SK-N-SH treated with all-trans-retinoic acid at 6 μM for 48 hours (cell line): ENCODE results near the gene ACE.
A peak's percentile ranks its signal among the peaks of the same experiment; 100 is the strongest.

Source experiments
- ATAC-seq: fragments of 200-7000 bp; cut with Tn5 transposase; 3 replicates; pipeline ENCODE4 v1.9.1; 2020; ENCODE audit warnings: mild to moderate bottlenecking, moderate library complexity
- BACH2 ChIP-seq: fragments of 250-450 bp; sonication (Bioruptor Pico); IDR thresholded peaks from 2 replicates; pipeline ENCODE4 v1.9.0; 2021; ENCODE audit warnings: mild to moderate bottlenecking, borderline replicate concordance
- CSDC2 ChIP-seq: fragments of 250-450 bp; sonication (Bioruptor Pico); IDR thresholded peaks from 2 replicates; pipeline ENCODE4 v1.5.0; 2020; ENCODE audit warnings: mild to moderate bottlenecking, moderate library complexity
- GLIS3 ChIP-seq: fragments of 250-450 bp; sonication (Bioruptor Pico); IDR thresholded peaks from 2 replicates; pipeline ENCODE4 v1.5.0; 2020; ENCODE audit warnings: mild to moderate bottlenecking, moderate library complexity
- ISL1 ChIP-seq: fragments of 250-450 bp; sonication (Bioruptor Pico); IDR thresholded peaks from 2 replicates; pipeline ENCODE4 v2.1.2; 2022; ENCODE audit warnings: mild to moderate bottlenecking, moderate library complexity
- OSR1 ChIP-seq: fragments of 250-450 bp; sonication (Bioruptor Pico); IDR thresholded peaks from 2 replicates; pipeline ENCODE4 v1.8.0; 2022; ENCODE audit warnings: moderate library complexity, mild to moderate bottlenecking, inconsistent platforms
- PPARA ChIP-seq: fragments of 250-450 bp; sonication (Bioruptor Pico); IDR thresholded peaks from 2 replicates; pipeline ENCODE4 v1.5.0; 2020; ENCODE audit warnings: mild to moderate bottlenecking, borderline replicate concordance
- RARB ChIP-seq: fragments of 250-450 bp; sonication (Bioruptor Pico); IDR thresholded peaks from 2 replicates; pipeline ENCODE4 v1.8.0; 2021; ENCODE audit warnings: mild to moderate bottlenecking, moderate library complexity
- SNAI2 ChIP-seq: fragments of 250-450 bp; sonication (Bioruptor Pico); IDR thresholded peaks from 2 replicates; pipeline ENCODE4 v1.5.0; 2020; ENCODE audit warnings: mild to moderate bottlenecking, moderate library complexity
- TCF4 ChIP-seq: fragments of 250-450 bp; sonication (Bioruptor Pico); IDR thresholded peaks from 2 replicates; pipeline ENCODE4 v1.8.0; 2021; ENCODE audit warnings: mild to moderate bottlenecking, moderate library complexity, borderline replicate concordance
- TOX ChIP-seq: fragments of 250-450 bp; sonication (Bioruptor Pico); IDR thresholded peaks from 2 replicates; pipeline ENCODE4 v1.8.0; 2021; ENCODE audit warnings: mild to moderate bottlenecking, moderate library complexity, borderline replicate concordance
- ZC3H10 ChIP-seq: fragments of 250-450 bp; sonication (Bioruptor Pico); IDR thresholded peaks from 2 replicates; pipeline ENCODE4 v1.5.1; 2021; ENCODE audit warnings: mild to moderate bottlenecking, moderate library complexity
- ZFP3 ChIP-seq: fragments of 250-450 bp; sonication (Bioruptor Pico); IDR thresholded peaks from 2 replicates; pipeline ENCODE4 v1.5.0; 2020; ENCODE audit warnings: mild to moderate bottlenecking, moderate library complexity
- ZFP30 ChIP-seq: fragments of 450-650 bp; formaldehyde crosslinking; IDR thresholded peaks from 2 replicates; pipeline ENCODE4 v1.5.0; 2022; ENCODE audit warnings: mild to moderate bottlenecking, moderate library complexity
- ZNF565 ChIP-seq: fragments of 450-650 bp; formaldehyde crosslinking; conservative IDR thresholded peaks from 2 replicates; pipeline ENCODE4 v1.5.0; 2020; ENCODE audit warnings: low read depth, mild to moderate bottlenecking, moderate library complexity
- ZNF70 ChIP-seq: fragments of 450-650 bp; formaldehyde crosslinking; IDR thresholded peaks from 2 replicates; pipeline ENCODE4 v1.5.0; 2020; ENCODE audit warnings: mild to moderate bottlenecking, moderate library complexity
- ZNF8 ChIP-seq: fragments of 450-650 bp; formaldehyde crosslinking; IDR thresholded peaks from 2 replicates; pipeline ENCODE4 v1.5.0; 2020; ENCODE audit warnings: mild to moderate bottlenecking, moderate library complexity
- TF ChIP-seq, protein P1 (sequence below): fragments of 250-450 bp; sonication (Bioruptor Pico); IDR thresholded peaks from 2 replicates; pipeline ENCODE4 v1.8.0; 2021; ENCODE audit warnings: low read depth, mild to moderate bottlenecking, moderate library complexity, borderline replicate concordance
- TF ChIP-seq, protein P2 (sequence below): fragments of 250-450 bp; sonication (Bioruptor Pico); IDR thresholded peaks from 2 replicates; pipeline ENCODE4 v1.5.1; 2020; ENCODE audit warnings: low read depth, mild to moderate bottlenecking, moderate library complexity
- TF ChIP-seq, protein P3 (sequence below): fragments of 250-450 bp; sonication (Bioruptor Pico); IDR thresholded peaks from 2 replicates; pipeline ENCODE4 v1.5.0; 2020; ENCODE audit warnings: mild to moderate bottlenecking, moderate library complexity
- TF ChIP-seq, protein P4 (sequence below): fragments of 250-450 bp; sonication (Bioruptor Pico); IDR thresholded peaks from 2 replicates; pipeline ENCODE4 v1.5.1; 2021; ENCODE audit warnings: mild to moderate bottlenecking, moderate library complexity
- TF ChIP-seq, protein P5 (sequence below): fragments of 250-450 bp; sonication (Bioruptor Pico); IDR thresholded peaks from 2 replicates; pipeline ENCODE4 v1.8.0; 2020; ENCODE audit warnings: mild to moderate bottlenecking, moderate library complexity, borderline replicate concordance

ACE gene

DNA sequence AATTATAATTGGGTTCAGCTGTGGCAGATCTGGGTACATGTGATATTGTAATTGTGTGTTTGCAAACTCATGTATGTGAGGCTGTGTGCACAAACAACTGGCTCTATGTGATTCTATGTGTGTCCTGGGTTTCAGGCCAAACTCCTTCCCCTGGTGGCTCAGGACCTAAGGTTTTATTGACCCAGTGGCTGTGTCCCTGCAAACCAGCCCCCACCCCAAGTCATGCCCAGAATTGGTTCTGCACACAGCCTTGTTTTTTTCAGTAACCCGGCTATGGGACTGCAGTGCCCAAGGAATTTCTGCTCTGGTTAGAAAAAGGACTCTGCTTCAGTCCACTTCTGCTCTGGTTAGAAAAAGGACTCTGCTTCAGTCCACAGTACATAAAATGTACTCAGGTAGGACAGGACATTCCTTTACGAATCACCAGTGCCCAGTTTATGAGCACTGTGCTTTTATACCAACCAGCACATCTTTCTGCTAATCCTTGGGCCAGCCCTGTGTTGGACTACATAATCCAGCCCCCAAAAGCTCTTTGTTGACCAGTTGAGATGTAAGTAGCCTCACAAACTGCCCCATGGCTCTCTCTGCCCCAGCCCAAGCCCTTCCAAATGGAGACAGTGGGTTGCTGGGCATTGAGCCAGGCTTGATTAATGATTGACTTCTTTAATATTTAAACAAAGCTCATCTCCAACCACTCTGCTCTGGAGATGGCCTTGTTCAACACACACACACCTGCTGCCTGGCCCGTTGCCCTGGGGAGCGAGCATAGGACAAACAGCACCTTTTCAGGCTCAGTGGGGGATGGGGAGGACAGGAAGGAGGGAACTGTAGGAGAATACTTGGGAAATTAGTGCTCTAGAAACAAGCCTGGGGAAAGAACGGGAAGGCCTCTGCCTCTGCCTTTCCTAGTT is 43.4 kb downstream of the ACE start:
- TF ChIP-seq CSDC2 (CRISPR knock-in tag) (no peak), ISL1 (CRISPR knock-in tag) (no peak), BACH2 (CRISPR knock-in tag) (no peak), PPARA (no peak), ZNF8 (CRISPR knock-in tag) (no peak), RARB (no peak), TCF4 (CRISPR knock-in tag) (no peak), ZNF70 (CRISPR knock-in tag) (no peak), GLIS3 (CRISPR knock-in tag) (no peak), OSR1 (CRISPR knock-in tag) (no peak), ZFP30 (CRISPR knock-in tag) (no peak), SNAI2 (CRISPR knock-in tag) (no peak), ZFP3 (CRISPR knock-in tag) (no peak), TOX (CRISPR knock-in tag) (no peak), ZNF565 (CRISPR knock-in tag) (no peak), ZC3H10 (CRISPR knock-in tag) (no peak)
- TF ChIP-seq, protein P1, sequence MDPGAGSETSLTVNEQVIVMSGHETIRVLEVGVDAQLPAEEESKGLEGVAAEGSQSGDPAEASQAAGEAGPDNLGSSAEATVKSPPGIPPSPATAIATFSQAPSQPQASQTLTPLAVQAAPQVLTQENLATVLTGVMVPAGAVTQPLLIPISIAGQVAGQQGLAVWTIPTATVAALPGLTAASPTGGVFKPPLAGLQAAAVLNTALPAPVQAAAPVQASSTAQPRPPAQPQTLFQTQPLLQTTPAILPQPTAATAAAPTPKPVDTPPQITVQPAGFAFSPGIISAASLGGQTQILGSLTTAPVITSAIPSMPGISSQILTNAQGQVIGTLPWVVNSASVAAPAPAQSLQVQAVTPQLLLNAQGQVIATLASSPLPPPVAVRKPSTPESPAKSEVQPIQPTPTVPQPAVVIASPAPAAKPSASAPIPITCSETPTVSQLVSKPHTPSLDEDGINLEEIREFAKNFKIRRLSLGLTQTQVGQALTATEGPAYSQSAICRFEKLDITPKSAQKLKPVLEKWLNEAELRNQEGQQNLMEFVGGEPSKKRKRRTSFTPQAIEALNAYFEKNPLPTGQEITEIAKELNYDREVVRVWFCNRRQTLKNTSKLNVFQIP (CRISPR knock-in tag): no peak
- TF ChIP-seq, protein P2, sequence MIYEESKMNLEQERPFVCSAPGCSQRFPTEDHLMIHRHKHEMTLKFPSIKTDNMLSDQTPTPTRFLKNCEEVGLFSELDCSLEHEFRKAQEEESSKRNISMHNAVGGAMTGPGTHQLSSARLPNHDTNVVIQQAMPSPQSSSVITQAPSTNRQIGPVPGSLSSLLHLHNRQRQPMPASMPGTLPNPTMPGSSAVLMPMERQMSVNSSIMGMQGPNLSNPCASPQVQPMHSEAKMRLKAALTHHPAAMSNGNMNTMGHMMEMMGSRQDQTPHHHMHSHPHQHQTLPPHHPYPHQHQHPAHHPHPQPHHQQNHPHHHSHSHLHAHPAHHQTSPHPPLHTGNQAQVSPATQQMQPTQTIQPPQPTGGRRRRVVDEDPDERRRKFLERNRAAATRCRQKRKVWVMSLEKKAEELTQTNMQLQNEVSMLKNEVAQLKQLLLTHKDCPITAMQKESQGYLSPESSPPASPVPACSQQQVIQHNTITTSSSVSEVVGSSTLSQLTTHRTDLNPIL (CRISPR knock-in tag): no peak
- TF ChIP-seq, protein P3, sequence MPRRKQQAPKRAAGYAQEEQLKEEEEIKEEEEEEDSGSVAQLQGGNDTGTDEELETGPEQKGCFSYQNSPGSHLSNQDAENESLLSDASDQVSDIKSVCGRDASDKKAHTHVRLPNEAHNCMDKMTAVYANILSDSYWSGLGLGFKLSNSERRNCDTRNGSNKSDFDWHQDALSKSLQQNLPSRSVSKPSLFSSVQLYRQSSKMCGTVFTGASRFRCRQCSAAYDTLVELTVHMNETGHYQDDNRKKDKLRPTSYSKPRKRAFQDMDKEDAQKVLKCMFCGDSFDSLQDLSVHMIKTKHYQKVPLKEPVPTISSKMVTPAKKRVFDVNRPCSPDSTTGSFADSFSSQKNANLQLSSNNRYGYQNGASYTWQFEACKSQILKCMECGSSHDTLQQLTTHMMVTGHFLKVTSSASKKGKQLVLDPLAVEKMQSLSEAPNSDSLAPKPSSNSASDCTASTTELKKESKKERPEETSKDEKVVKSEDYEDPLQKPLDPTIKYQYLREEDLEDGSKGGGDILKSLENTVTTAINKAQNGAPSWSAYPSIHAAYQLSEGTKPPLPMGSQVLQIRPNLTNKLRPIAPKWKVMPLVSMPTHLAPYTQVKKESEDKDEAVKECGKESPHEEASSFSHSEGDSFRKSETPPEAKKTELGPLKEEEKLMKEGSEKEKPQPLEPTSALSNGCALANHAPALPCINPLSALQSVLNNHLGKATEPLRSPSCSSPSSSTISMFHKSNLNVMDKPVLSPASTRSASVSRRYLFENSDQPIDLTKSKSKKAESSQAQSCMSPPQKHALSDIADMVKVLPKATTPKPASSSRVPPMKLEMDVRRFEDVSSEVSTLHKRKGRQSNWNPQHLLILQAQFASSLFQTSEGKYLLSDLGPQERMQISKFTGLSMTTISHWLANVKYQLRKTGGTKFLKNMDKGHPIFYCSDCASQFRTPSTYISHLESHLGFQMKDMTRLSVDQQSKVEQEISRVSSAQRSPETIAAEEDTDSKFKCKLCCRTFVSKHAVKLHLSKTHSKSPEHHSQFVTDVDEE (CRISPR knock-in tag): no peak
- TF ChIP-seq, protein P4, sequence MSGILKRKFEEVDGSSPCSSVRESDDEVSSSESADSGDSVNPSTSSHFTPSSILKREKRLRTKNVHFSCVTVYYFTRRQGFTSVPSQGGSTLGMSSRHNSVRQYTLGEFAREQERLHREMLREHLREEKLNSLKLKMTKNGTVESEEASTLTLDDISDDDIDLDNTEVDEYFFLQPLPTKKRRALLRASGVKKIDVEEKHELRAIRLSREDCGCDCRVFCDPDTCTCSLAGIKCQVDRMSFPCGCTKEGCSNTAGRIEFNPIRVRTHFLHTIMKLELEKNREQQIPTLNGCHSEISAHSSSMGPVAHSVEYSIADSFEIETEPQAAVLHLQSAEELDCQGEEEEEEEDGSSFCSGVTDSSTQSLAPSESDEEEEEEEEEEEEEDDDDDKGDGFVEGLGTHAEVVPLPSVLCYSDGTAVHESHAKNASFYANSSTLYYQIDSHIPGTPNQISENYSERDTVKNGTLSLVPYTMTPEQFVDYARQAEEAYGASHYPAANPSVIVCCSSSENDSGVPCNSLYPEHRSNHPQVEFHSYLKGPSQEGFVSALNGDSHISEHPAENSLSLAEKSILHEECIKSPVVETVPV (CRISPR knock-in tag): no peak
- no peak for ATAC-seq

DNA sequence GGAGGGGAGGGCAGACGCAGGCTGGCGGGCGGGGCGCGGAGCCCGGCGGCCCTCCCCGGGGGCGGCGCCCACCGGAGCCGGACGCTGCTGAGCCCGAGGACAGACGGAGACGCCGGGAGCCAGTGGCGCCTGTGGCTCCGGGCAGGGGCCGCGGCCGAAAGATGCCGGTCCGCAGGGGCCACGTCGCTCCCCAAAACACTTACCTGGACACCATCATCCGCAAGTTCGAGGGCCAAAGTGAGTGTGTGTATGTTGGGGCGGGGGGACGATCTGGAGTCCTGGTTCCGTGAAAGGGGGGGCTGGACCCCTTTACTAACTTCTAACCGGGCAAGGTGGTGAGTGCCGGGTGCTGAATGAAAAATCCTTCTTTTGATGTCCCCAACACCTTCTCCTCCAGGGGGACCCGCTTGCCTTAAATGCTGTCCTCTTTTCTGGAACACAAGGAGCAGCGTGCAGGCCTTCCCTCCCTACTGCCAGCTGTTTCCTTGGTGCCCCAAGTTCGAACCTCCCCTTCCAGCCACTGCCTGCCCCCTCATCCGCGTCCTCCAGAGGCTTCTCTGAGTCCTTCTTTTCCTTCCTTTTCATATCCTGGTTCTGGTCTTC is 46.5 kb downstream of the ACE start, which contains the start of gene KCNH6:
KCNH6 (plus strand) TSS at position 106 of the 603 bp plus-strand sequence; CDS start at position 162, 56 bp downstream.
- peak; percentile 56 for ATAC-seq
- TF ChIP-seq BACH2 (CRISPR knock-in tag): no peak
- no peak for TF ChIP-seq ZFP30 (CRISPR knock-in tag)
- TF ChIP-seq, protein P1 (CRISPR knock-in tag): no peak
- TF ChIP-seq, protein P2 (CRISPR knock-in tag): no peak
- TF ChIP-seq TOX (CRISPR knock-in tag): no peak
- no peak for TF ChIP-seq GLIS3 (CRISPR knock-in tag)
- TF ChIP-seq, protein P5, sequence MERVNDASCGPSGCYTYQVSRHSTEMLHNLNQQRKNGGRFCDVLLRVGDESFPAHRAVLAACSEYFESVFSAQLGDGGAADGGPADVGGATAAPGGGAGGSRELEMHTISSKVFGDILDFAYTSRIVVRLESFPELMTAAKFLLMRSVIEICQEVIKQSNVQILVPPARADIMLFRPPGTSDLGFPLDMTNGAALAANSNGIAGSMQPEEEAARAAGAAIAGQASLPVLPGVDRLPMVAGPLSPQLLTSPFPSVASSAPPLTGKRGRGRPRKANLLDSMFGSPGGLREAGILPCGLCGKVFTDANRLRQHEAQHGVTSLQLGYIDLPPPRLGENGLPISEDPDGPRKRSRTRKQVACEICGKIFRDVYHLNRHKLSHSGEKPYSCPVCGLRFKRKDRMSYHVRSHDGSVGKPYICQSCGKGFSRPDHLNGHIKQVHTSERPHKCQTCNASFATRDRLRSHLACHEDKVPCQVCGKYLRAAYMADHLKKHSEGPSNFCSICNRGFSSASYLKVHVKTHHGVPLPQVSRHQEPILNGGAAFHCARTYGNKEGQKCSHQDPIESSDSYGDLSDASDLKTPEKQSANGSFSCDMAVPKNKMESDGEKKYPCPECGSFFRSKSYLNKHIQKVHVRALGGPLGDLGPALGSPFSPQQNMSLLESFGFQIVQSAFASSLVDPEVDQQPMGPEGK (CRISPR knock-in tag): no peak
- no peak for TF ChIP-seq TCF4 (CRISPR knock-in tag)
- TF ChIP-seq ZNF565 (CRISPR knock-in tag): no peak
- no peak for TF ChIP-seq SNAI2 (CRISPR knock-in tag)
- no peak for TF ChIP-seq ZFP3 (CRISPR knock-in tag)
- TF ChIP-seq, protein P4 (CRISPR knock-in tag): no peak
- TF ChIP-seq CSDC2 (CRISPR knock-in tag): no peak
- no peak for TF ChIP-seq ZNF8 (CRISPR knock-in tag)
